ENCODE data around the gene ARHGEF26.

DNA sequence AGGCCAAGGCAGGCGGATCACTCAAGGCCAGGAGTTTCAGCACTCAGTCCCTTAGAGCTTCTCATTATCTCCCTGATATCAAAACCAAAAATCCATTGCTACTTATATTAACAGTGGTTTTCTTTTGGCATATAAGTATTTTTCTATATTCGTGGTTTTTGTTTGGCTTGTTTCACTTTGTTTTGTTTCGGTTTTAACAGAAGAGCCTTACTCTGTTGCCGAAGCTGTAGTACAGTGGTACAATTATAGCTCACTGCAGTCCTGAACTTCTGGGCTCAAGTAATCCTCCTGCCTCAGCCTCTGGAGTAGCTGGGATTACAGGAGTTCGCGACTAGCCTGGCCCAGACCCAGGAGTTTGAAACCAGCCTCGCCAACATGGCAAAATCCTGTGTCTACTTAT, 42.5 kb upstream of the ARHGEF26 start:
- TF ChIP-seq POLR2A (IDR thresholded peaks at IDR 0.05) = no peak
- TF ChIP-seq, protein P1, sequence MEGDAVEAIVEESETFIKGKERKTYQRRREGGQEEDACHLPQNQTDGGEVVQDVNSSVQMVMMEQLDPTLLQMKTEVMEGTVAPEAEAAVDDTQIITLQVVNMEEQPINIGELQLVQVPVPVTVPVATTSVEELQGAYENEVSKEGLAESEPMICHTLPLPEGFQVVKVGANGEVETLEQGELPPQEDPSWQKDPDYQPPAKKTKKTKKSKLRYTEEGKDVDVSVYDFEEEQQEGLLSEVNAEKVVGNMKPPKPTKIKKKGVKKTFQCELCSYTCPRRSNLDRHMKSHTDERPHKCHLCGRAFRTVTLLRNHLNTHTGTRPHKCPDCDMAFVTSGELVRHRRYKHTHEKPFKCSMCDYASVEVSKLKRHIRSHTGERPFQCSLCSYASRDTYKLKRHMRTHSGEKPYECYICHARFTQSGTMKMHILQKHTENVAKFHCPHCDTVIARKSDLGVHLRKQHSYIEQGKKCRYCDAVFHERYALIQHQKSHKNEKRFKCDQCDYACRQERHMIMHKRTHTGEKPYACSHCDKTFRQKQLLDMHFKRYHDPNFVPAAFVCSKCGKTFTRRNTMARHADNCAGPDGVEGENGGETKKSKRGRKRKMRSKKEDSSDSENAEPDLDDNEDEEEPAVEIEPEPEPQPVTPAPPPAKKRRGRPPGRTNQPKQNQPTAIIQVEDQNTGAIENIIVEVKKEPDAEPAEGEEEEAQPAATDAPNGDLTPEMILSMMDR (IDR thresholded peaks at IDR 0.05) = no peak
